Sigmoid colon (tissue), 4 donors: Measurements from ENCODE around the gene MANBA.

ENCODE experiments used
- EP300 ChIP-seq, 4 donors: sonication (generic); formaldehyde crosslinking; IDR thresholded peaks; one replicate each; pipeline ENCODE4 v1.6.1; 2017; ENCODE audit warnings: antibody characterized with exemption in 4 of 4
- POLR2A ChIP-seq, 2 donors: fragments of 450-650 bp; IDR thresholded peaks; one replicate each; pipeline ENCODE4 v1.6.1; 2016; ENCODE audit warnings: antibody characterized with exemption in 2 of 2, mild to moderate bottlenecking in 2 of 2, moderate library complexity in 2 of 2
- POLR2AphosphoS5 ChIP-seq, 4 donors: sonication (generic); formaldehyde crosslinking; IDR thresholded peaks; one replicate each; pipeline ENCODE4 v1.6.1; 2017; ENCODE audit warnings: antibody characterized with exemption in 4 of 4
- TF ChIP-seq, protein P1 (sequence below), 4 experiments: fragments of 450-650 bp in 3 of 4; fragments of 200-600 bp in 1 of 4; IDR thresholded peaks; one replicate each; pipeline ENCODE4 v1.5.1; 2016 to 2019; ENCODE audit warnings: antibody characterized with exemption in 4 of 4, mild to moderate bottlenecking in 3 of 4, moderate library complexity in 2 of 4

DNA sequence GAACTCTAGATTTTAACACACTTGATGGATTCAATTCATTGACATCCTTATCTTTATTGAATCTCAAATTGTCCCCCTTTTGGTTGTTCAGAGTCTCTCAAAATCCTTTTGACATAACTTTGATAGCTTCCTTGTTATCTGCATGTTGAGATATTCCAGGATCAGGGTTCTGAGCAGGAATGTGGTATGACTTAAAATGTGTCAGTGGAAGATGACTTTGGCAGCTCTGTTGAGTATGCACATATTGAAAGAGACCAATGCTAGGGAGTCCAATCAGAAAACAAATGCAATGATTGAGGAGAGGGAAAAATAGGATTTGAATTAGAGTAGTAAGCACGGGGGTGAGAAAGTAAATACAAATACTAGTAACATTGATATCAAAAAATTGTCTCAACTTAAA, 93.8 kb downstream of the MANBA start:
- TF ChIP-seq, protein P1, sequence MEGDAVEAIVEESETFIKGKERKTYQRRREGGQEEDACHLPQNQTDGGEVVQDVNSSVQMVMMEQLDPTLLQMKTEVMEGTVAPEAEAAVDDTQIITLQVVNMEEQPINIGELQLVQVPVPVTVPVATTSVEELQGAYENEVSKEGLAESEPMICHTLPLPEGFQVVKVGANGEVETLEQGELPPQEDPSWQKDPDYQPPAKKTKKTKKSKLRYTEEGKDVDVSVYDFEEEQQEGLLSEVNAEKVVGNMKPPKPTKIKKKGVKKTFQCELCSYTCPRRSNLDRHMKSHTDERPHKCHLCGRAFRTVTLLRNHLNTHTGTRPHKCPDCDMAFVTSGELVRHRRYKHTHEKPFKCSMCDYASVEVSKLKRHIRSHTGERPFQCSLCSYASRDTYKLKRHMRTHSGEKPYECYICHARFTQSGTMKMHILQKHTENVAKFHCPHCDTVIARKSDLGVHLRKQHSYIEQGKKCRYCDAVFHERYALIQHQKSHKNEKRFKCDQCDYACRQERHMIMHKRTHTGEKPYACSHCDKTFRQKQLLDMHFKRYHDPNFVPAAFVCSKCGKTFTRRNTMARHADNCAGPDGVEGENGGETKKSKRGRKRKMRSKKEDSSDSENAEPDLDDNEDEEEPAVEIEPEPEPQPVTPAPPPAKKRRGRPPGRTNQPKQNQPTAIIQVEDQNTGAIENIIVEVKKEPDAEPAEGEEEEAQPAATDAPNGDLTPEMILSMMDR (IDR thresholded peaks at IDR 0.05) = no peak
- TF ChIP-seq POLR2AphosphoS5 (IDR thresholded peaks at IDR 0.05) (no peak), POLR2A (IDR thresholded peaks at IDR 0.05) (no peak), EP300 (IDR thresholded peaks at IDR 0.05) (no peak)
